SHP77 treated with DMSO at 0.1 percent for 48 hours (cell line): ENCODE measurements around the gene SLC16A5.

Source experiments
- DNase-seq: peaks from one replicate; lab custom pipeline; 2025; lab: John Stamatoyannopoulos, UW

The SLC16A5 gene

GRCh38 chr17:75087182-75087557, 584 bp upstream of the SLC16A5 start:
- DNase-seq = no peak

DNA sequence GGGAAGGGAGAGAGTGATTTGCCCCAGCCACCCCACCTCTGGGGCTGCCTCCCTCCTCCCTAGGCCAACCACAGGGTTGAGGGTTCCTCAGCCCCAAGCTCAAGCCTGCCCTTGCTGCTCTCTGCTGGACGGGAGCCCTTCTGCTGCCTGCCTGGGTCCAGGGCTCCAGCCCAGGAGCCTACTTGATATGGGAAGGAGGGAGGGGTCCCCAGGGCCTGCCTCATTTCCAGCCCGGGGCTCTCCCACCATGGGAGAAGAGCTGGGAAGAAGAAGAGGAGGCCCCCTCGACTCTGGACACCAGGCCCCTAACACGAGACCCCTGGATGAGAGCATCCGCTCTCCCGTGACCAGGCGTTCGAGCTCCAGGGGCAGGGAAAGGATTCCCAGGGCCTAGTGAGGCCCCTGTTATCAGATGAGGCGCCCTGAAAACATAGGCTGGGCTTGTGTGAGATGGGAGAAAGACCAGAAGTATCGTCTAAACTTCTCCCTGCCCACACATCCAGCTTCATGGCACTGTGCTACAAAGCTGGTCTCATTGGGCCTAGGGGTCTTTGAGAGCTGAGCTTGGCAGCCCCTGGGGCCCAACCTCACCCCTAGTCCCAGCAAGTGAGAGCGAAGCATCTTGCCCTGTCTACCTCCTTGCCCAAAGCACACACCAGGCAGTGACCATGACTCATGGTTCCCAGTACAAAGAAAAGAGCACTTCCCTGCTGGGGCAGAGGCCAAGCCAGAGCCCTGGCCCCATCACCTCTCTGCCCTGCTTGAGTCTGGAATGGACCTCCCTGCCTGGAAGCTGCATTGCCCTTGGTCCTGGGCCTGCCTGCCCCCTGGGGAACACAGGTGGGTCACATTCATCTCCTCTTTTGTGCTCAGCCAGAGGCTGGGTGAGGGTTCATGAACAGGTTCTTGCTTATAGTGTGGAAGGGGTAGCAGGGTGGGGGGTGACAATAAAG, 987 bp downstream of the SLC16A5 start:
- no peak for DNase-seq

DNA sequence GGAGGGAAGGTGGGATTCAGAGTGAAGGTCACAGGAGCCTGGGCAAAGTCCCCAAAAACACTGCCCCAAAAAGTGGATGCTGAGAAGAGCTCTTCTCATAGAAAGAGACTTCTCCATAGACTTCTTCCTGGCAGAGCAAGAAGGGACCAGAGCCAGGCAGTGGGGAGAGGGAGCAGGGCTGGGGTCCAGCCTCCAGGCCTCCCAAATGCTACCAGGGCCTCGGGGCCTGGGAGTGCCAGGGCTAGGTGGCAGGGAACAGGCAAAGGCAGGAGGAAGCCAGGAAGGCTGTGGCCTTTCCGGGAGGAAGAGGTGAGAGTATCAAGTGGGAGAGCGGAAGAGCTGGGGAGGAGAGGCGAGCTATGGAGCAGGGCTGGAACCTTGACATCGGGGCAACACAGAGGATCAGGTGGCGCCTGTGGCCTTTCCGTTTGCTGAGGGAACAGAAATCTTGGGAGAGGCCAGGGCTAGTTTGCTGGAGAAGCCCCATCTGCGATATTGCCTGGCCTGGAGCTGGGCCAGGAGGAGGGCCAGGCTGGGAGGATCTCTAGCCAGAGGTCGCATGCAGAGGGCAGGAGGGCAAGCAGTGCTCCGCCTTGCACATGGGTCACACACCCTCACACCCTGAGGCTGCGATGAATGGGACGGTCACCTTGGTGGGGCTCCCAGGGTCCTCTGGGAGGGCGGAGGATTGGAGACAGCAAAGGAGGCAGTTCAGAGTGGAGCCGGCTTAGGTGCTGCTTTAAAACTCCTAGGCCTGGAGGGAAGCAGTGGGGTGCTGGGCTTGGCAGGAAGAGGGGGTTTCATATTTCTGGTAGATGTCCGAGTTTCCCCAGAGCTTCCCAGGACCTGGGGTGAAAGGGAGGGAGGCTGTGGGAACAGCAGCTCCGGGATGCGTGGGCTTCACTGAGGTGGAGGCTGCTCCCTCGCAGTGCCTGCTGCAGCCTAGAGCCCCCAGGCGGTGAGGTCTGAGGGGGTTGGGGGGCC, 3.4 kb downstream of the SLC16A5 start:
- no peak for DNase-seq

DNA sequence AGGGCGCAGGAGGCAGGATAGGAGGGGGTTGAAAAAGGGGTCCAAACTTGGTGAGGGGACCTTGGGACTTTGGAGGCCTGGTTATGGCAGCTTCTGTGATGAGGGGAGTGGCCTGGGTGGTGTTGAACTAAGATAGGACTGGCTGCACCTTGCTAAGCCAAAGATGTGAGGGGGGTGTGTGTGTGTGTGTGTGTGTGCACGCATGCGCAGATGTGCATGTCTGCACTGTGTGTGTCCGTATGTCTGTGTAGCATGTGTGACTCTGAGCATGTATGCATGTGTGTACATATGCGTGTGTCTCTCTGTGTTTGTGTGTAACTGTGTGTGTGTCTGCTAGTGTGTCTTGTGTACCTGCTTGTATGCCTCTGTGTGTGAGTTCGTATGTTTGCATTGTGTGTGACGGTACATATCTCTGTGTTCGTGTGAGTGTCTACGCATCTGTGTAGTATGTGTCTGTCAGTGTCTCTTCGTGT, 4.1 kb downstream of the SLC16A5 start:
- no peak for DNase-seq

DNA sequence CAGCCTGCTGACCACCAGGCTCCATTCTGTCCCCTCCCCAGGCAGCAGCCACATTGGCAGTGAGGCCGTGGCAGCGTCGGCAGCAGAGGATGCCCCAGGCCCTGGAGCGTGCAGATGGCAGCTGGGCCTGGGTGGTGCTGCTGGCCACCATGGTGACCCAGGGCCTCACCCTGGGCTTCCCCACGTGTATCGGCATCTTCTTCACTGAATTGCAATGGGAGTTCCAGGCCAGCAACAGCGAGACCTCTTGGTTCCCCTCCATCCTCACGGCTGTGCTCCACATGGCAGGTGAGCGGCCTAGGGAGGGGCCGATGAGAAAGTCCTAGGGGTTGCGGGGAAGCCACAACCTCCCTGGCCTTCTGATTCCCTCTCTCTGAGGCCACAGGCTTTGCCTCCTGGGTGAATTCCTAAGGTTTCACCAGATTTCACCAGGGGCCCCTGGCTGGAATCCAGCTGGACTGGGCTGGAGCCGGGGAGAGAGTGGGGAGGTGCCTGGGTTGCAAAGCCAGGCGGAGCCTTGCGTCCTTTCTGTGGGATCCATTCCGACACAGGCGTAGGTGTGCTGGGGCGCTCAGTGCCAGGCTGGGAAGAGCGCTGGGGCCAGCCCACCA, 5.9 kb downstream of the SLC16A5 start:
- DNase-seq = no peak

DNA sequence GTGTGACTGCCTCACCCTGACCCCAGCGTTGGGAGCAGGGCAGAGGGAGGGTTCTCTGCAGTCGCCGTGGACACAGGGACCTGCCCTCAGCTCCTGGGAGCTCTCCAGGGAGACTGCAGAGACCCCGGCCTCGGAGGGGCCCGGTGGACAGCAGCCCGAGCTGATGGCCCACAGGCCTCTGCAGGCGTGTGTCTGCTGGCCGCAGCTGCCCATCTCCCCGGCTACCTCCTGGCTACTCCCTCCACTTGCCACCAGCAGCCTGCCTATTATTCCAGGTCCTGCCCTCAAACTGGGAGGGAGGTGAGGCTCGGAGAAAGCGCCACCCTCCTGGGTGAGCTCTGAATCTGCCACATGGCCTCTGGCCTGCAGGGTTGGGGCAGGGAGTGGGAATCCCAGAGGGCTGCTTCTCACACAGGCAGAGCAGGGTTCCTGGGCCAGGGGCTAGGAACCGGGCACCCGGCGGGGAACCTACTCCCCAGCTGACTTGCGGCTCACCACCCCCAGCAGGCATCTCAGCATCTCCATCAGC, 7.2 kb downstream of the SLC16A5 start:
- DNase-seq = no peak

GRCh38 chr17:75096082-75096625, 8.4 kb downstream of the SLC16A5 start:
- no peak for DNase-seq

DNA sequence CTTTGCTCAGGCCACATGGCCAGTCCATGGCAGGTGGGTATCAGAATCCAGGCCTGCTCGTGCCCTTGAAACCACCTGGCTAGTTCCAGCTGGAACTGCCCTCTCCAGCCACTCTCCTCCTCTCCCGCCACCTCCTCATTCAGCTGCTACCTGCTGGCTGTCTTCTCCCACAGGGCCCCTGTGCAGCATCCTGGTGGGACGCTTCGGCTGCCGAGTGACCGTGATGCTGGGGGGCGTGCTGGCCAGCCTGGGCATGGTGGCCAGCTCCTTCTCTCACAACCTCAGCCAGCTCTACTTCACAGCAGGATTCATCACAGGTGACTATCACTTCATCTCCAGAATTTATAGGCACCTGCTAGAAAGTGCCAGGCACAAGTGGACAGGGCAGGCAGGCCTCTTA, 10.1 kb downstream of the SLC16A5 start:
- DNase-seq = peak; percentile 13

DNA sequence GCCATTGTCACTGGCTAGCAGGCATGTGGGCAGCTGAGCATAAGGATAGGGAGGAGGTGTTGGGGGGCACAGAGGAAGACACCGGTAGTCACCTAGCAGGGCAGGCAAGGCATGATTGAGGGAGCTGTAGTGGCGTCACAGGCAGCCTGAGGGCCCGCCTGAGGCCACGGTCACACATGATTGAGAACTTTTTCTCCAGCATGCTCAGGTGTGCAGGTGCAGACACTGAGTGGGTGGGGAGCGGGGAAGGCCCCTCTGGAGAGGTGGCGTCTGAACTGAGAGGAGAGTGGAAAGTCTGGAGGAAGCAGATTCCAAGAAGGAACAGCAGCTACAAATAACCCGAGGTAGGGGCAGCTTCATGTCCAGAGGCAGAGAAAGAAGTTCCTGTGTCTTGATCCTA, 11.1 kb downstream of the SLC16A5 start:
- no peak for DNase-seq

- DNase-seq = no peak
Measured at GRCh38 chr17:75099881-75100595, 12.3 kb downstream of the SLC16A5 start.

DNA sequence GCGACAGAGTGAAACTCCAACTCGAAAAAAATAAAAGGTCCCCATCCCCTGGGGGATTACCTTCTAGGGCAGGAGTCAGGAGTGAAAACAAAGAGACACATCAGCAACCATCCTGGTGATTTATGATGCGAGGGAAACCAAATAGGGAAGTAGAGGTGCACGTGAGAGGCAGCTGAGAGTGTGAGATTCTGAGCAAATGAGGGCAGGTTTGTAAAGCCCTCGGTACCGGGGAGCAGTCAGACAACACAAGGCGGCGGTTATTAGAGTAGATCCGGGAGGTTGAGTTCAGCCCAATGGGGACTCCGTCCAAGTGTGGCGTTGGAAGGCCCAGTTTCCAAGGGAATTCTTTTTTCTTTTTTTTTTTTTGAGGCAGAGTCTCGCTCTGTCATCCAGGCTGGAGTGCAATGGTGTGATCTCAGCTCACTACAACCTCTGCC, 14.6 kb downstream of the SLC16A5 start:
- DNase-seq = no peak

DNA sequence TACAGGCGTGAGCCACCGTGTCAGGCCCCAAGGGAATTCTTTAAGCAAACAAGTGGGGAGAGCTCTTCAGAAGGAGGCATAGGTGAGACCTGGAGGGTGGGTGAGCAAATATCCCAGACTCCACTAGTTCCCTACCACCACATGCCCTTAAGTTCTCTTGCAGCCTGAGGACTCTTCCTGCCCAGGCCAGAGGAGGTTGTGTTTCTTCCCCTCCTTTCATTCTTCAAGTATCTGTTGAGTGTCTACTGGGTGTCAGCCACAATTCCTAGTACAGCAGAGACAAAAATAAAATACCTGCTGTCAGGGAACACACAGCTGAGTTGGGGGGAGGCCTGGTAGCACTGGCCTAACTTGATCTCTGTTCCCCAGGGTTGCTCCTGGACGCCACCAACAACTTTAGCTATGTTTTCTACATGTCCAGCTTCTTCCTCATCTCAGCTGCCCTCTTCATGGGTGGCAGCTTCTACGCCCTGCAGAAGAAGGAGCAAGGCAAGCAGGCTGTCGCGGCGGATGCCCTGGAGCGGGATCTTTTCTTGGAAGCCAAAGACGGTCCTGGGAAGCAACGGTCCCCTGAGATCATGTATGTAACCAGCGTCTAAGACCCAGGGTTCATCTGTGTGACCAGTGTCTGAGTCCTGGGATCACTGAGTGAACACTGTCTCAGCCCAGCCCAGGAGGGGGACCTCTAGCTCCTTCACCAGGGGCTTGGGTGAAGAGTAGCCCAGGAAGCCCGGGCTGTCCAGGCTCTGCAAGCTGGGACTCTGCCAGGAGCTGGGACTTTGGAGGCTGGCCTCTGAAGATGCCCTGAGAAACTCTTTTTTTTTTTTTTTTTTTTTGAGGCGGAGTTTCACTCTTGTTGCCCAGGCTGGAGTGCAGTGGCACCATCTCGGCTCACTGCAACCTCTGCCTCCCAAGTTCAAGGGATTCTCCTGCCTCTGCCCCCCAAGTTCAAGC, 16.1 kb downstream of the SLC16A5 start:
- DNase-seq = no peak

GRCh38 chr17:75105126-75106080, 17.6 kb downstream of the SLC16A5 start:
- DNase-seq = peak; percentile 70

DNA sequence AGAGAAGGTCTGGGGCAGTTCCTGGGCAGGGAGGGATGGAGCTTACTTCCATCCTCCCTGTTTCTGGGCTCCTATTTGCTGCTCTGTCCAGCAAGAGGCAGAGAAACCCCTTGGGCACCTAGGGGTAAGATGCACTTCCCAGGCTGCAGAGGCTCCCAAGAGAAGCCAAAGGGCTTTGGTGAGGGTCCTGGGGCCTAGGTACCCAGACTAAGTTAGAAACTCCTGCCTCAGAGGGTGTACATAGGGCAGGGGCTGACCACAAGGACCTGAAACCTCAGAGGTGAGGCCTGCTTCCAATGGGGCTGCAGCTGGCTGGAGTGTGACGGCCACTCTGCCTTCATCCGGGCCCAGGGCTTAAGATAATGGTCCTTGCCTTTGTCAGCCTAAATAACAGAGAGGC, 20.4 kb downstream of the SLC16A5 start:
- no peak for DNase-seq

- no peak for DNase-seq
Measured at GRCh38 chr17:75109046-75109406, 21.3 kb downstream of the SLC16A5 start.

DNA sequence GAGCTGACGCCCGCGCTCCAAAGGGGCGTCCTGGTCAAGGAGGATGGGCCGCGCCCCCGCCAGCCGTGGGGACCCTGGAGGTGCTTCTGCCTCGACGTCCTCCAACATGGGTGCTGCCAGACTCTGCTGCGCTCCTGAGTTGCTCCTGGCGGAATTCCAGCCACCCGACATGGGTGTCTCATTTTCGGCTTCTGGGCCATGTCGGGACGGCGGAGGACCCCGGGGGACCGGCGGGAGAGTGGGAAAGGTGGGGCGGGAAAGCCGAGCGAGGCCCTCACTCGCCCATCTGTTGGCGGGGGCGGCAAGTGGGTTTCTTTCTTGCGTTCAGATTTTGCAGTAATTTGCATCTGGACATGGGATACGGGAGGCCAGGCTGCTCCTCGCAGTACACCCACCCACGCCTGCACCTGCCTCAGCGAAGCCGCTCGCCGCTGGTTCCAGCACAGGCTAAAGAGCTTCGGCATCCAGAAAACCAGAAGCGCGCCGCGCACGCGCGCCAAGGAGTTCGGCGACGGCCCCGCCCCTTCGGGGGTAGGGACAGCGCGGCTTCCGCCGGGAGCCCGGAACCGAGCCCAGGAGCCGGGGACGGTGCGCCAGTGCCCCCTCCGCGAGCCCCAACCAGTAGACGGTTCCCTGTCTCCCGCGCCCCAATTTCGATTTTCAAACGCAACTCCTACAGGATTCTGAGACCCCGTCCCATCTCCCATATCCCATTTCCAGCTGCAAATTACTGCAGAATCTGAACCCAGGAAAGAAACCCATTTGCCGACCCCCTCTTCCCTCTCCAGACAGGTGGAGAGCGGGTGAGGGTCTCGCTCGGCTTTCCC, 21.9 kb downstream of the SLC16A5 start, which contains the start of gene ARMC7:
Gene ARMC7 (plus strand): TSS at position 563 of the 827 bp plus-strand sequence. CDS start 320 bp downstream, outside the sequence.
- peak; percentile 91 for DNase-seq

DNA sequence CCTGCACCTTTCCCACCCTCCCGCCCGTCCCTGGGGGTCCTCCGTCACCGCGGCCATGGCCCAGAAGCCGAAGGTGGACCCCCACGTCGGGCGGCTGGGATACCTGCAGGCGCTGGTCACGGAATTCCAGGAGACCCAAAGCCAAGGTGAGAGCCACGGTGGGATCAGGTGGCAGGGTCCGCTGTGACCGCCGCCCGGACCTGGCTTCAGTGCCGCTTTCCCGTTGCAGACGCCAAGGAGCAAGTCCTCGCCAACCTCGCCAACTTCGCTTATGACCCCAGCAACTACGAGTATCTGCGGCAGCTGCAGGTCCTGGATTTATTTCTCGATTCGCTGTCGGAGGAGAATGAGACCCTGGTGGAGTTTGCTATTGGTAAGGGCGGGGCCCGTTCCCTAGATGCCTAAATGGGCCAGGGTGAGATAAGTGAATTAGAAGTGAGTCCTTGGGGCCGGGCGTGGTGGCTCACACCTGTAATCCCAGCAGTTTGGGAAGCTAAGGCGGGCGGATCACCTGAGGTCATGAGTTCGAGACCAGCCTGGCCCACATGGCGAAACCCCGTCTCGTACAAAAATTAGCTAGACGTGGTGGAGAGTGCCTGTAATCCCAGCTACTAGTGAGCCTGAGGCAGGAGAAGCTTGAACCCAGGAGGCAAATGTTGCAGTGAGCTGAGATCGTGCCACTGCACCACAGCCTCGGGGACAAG, 22.6 kb downstream of the SLC16A5 start:
- DNase-seq = no peak
